NCI-H2081 (cell line): ENCODE data around the gene PLEKHH1.
"Not testable (repeated sequence)": the region's sequence is repeated elsewhere in the genome, so short reads cannot be mapped to it uniquely, and the experiment has no call there.

Source experiments
- DNase-seq, 2 experiments: peaks; one replicate each; lab custom pipeline; 2025; lab: John Stamatoyannopoulos, UW

The PLEKHH1 gene

DNA sequence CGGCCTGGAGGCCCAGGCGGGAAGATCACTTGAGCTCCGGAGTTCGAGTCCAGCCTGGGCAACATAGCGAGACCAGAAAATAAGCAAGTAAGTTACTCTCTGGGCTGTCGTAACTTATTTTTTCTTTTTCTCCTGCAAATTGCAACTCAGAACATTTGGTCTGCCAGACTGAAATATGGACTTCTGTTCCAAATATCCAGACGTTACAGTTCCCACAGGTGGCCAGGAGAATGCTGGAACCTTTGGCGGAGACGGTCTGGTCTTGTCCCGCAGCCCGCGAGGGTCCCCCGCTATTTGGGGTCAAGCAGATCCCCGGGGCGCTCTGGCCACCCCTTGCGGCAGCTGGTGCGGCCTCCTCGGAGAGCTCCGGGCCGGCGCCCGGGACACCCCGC lies 488 bp upstream of the PLEKHH1 start:
- DNase-seq, result no peak

DNA sequence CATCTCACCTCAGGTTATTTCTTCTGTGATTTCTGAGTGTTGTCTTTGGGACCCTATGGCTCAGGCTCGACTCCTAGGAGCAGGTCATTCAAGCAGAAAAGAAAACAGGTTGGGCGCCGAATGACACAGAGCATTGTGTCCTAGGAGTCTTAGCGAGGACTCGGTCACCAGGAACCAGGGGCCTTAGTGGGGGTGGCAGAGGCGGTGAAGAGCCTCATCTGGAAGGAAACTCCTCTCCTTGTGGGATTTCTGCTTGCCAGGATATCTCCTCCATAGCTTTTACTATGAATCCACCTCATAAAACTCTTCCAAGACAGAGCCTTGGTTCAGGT lies 630 bp downstream of the PLEKHH1 start:
- DNase-seq, result no peak

GRCh38 chr14:67536087-67536486 lies 3.0 kb downstream of the PLEKHH1 start:
- no peak for DNase-seq

GRCh38 chr14:67537736-67538135 lies 4.6 kb downstream of the PLEKHH1 start:
- DNase-seq, result no peak

DNA sequence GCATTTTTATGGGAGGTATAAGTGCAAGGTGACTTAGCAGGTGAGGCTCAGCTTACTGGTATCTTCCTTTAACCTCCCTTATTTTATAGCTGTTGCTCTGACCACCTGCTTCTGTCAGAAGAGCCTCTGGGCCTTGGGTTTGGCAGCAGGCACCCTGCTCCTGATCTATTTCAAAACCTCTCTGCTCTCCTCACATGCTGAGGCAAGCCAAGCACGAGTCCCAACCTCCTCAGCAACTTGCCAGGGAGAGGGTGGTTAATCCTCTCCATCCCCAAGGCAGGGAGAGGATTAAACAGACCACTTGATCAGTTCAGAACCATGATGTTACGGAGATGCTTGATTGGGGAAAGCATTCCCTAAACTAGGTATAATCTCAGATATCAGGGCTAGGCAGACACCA lies 5.4 kb downstream of the PLEKHH1 start:
- no peak for DNase-seq

DNA sequence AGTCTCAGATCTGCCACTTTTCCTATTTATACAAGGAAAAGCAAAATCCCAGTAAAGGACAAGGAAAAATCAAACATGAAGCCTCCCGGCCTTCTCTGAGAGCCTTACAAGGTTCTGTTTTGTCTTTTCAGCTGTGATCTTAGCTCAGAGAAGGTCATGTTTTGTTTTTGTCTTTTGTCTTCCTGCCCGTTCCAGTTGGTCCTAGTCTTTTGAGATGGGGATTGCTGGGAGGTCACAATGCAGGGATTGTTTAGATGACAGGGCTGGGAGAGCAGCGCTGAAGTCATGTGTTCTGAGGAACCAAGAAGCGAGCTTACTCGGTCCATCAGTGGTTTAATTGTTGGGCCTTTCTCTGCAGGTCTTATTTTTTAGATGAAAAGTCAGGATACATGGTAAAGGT lies 6.0 kb downstream of the PLEKHH1 start:
- DNase-seq, result no peak

DNA sequence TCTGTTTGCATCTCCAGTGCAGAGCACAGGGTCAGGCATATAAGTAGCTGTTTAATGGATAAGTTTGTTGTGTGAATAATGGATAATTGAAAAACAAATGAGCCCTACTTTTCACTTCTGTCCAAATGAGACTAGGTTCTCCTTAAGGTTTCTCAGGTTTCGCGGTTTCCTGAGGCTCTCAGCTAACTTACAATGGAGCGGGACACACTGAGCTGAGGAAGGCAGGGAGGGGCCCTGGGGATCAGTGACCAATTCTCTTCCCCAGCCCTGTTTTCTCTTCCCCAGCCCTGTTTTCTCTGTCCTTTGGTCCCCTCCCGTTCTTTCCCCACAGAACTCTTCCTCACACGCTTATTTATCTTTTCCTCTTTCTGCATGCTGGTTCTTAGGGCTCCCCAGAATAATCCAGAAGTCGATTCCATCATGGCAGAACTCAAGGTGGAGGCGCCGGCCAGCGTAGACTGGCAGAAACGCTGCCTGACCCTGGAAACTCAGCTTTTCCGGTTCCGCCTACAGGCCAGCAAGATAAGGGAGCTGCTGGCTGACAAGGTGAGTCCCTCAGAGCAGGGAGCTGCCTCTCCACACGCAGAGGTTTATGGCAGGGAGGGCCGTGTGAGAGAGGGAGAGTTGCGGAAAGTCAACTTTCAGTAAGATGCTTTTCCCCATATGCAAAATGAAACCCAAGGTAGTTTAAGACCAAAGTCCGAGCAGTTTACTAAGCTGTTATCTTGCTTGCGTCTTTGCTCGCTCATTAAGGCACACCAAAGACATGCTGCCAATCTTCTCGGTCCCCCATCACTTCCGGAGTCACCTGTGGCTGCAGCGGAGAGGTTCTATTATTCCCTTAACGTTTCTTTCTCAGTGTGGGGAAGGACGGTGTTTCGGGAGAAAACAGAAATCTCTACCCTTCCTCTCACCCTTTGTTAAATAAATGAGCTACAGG lies 8.6 kb downstream of the PLEKHH1 start:
- no peak for DNase-seq

DNA sequence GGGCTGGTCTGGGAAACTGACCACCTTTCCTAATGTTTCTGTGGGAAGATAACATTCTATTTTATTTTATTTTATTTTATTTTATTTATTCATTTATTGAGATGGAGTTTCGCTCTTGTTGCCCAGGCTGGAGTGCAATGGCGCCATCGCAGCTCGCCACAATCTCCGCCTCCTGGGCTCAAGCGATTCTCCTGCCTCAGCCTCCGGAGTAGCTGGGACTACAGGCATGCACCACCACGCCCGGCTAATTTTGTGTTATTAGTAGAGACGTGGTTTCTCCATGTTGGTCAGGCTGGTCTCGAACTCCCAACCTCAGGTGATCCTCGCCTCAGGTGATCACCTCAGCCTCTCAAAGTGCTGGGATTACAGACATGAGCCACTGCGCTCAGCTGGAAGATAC lies 9.5 kb downstream of the PLEKHH1 start:
- not testable (repeated sequence) for DNase-seq

- DNase-seq, result no peak
These were observed 11.5 kb downstream of the PLEKHH1 start for GRCh38 chr14:67544590-67544989.

DNA sequence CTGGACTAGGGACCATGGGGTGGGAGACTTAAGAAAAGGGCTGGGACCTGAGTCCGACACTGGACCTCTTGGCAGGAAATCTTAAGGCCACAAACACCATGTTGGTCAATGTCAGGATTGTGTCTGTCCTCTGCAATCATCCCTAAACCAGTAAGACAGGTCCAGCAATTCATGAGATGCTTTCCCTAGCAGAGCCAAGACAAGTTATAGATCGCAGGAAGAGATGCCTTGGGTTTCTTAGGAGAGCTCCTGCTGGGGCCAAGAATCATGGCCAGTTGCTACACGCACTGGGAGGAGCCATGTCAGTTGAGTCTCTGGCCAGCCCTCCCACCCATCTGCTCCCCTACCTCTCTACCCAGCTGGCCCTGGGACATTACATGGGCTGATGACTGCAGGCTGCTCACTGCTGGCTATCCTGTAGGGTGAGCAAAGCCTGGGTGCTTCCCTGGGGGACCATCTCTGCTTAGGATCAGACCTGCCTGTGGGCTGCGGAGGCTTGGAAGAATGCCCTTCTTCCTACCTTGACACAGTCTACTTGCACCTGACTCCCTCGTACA lies 14.2 kb downstream of the PLEKHH1 start:
- no peak for DNase-seq

DNA sequence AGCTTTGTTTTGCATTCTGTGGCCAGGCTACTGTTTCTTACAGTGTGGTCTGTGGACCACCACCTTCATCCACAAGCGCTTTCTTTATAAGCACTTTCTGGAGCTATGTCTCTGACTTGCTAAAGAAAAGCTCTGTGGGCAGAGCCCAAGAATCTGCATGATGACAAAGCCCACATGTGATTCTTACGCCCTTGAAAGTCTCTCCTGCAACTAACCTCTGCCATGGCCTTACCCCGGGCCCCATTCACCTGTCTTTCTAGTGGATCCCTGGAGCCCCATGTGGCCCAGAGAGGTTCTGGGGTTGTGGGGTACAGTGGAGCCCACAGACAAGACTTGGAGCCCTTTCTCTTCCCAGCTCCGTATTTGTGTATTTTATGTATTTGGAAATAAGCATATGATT lies 16.6 kb downstream of the PLEKHH1 start:
- no peak for DNase-seq

DNA sequence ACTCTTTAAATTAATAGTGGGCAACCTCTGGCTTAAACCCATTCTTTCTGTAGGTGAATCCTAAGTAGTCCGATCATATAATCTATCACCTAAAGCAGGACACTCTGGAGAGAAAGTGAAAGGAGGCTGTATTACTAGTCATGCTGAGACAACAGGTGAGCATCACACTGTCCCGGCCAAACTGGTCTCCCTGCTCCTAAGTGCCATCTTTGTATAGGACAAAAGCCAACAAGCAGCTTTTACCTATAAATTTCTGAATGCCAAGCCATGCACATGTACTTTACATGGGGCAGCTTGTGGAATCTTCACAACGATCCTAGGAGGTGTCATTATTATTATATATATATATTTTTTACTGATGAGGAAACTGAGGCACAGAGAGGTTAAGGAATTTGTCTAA lies 18.0 kb downstream of the PLEKHH1 start:
- DNase-seq, result no peak

DNA sequence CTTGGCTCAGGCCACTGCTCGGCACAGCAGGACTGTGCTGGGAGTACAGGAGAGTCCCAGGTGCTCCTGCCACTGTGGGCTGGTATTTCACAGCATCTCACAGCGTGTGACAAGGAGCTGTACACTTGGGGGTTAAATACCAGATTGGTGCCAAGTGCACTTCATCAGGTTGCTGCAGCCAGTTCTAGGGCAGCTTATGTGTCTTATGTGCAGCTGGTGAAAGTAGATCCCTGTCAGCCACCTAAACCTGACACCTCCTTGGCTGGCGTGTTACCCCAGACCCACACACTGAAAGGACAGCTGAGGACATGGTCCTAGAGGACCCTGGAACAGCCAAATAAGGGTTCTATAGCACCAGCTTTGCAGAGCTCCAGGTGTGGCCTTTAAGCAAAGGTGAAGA lies 18.9 kb downstream of the PLEKHH1 start:
- DNase-seq, result no peak

- no peak for DNase-seq
These were observed 20.5 kb downstream of the PLEKHH1 start for GRCh38 chr14:67553547-67553946.

- DNase-seq, result no peak
These were observed 21.3 kb downstream of the PLEKHH1 start for GRCh38 chr14:67554341-67554740.

DNA sequence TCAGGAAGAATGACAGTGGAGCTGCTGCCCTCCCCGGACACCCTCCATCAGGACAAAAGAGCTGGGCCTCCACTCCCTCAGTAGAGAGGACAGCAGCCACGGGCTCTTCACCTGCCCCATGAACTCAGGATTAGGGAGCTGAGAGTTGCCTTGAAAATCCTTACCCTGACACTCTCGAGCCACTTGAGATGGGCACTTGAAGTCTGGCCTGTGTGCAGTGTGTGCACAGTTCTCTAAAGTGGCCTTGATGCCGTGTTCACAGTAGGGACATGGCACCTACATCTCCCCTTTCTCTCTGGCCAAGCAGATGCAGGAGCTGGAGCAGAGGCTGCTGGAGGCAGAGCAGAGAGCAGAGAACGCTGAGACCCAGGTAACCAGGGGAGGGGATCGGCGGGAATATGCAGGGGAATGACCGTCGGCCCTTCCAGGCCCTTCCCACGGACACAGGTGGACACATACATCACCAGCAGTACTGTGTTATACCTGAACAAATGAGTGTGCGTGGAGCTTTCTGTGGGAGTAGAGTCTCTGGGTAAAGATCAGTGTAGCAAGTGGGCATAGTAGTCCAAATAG lies 22.5 kb downstream of the PLEKHH1 start:
- DNase-seq, result no peak

GRCh38 chr14:67556671-67557070 lies 23.6 kb downstream of the PLEKHH1 start:
- no peak for DNase-seq

- no peak for DNase-seq
These were observed 24.0 kb downstream of the PLEKHH1 start for GRCh38 chr14:67557118-67557517.

DNA sequence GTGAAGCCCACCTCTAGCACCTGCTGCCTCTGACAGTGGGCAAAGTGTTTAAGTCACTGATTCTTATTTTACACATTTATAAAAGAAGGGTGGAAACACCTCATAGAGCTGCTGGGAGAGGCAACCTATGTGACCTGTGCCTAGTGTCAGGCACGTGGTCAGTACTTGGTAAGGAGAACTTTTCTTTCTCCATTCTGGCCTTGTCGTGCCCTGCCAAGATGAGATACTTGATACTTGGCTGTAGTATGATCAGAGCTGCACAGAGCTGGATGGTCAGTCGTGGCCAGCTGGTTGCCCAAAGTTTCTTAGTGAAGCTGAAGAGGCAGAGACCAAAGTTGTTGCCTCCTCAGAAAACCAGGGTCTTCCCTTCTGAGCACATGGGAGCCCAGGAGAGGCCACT lies 24.6 kb downstream of the PLEKHH1 start:
- no peak for DNase-seq

DNA sequence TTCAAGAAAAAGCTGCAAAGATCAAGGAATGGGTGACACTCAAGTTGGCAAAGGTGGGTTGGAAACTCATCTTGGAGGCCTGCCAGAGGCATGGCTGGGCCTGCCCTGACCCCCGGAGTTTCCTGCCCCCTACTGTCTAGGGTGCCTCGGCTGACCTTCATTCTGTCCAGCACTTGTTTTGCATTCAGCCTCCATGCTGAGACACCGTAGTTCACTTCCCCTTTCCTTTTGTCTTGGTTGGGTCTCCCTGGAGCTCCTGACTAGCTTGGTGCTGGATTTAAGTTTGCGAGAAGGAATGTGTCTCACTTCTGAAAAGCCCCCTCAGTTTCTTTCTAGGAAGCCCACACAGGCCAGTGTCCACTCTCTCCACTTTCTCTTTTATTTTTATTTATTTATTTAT lies 26.5 kb downstream of the PLEKHH1 start:
- no peak for DNase-seq

GRCh38 chr14:67562025-67562775 lies 29.1 kb downstream of the PLEKHH1 start:
- no peak for DNase-seq

DNA sequence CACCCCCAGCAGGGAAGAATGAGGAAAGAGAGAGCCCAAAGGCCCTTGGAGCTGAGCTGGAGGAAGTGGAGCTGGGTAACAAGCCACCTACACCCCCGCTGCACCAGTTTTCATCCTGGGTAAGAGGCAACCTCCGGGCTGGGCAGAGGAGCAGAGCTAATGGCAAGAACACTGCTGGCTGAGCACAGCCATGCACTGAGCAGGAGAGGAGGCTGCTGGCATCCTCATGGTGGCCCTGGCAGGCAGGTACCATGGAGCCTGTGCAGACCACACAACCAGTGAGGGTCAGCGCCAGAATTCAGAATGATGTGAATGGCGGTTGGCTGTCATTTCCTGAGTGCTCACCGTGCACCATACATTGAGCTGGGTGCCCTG lies 29.7 kb downstream of the PLEKHH1 start:
- no peak for DNase-seq

DNA sequence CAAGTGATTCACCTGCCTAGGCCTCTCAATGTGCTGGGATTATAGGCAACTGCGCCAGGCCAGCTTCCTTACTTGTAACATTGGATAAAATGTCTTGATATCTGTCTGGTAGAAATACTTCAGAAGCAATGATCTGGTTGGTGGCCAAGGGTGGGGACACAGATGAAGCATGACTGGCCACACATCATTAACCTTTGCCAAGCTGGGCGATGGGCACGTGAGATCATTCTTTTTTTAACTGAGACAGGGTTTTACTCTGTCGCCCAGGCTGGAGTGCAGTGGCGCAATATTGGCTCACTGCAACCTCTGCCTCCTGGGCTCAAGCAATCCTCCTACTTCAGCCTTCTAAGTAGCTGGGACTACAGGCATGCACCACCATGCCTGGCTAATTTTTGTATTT lies 31.1 kb downstream of the PLEKHH1 start:
- no peak for DNase-seq
